ENCODE data around the gene DNAJC8.

DNA sequence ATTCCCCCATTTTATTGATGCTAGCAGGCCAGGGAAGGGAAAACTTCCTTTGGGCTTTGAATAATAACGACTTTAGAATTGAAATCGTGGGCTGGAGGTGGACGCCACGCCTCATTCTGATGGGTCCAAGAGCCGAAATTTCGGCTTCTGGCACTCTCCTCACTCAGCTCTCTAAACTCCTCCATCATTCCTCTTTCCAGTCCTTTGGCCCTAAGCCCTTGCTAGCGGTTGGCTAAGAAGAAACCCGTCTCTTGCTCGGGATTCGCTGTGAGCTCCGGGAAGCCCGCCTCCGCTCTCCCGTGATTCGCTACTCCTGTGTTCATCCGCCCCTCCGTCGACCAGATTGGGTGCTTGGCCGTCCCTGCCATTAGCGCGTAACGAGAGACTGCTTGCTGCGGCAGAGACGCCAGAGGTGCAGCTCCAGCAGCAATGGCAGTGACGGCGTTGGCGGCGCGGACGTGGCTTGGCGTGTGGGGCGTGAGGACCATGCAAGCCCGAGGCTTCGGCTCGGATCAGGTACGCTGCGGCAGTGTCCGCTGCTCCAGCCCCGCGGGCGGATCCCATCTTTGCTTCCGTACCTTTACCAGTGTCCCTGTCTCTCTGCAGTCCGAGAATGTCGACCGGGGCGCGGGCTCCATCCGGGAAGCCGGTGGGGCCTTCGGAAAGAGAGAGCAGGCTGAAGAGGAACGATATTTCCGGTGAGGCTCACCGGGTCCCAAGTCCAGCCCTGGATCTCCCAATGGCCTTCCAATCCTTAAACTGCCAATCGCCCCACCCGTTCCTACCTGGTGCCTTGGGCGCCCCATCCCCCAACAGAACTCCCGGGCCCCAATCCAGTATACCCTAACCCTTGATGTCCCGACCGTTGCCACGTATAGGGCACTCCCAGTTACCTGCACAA lies 3.2 kb upstream of the DNAJC8 start, which contains the start of gene ATP5IF1:
- TF ChIP-seq, protein P1, sequence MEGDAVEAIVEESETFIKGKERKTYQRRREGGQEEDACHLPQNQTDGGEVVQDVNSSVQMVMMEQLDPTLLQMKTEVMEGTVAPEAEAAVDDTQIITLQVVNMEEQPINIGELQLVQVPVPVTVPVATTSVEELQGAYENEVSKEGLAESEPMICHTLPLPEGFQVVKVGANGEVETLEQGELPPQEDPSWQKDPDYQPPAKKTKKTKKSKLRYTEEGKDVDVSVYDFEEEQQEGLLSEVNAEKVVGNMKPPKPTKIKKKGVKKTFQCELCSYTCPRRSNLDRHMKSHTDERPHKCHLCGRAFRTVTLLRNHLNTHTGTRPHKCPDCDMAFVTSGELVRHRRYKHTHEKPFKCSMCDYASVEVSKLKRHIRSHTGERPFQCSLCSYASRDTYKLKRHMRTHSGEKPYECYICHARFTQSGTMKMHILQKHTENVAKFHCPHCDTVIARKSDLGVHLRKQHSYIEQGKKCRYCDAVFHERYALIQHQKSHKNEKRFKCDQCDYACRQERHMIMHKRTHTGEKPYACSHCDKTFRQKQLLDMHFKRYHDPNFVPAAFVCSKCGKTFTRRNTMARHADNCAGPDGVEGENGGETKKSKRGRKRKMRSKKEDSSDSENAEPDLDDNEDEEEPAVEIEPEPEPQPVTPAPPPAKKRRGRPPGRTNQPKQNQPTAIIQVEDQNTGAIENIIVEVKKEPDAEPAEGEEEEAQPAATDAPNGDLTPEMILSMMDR (IDR thresholded peaks at IDR 0.05) = no peak
- TF ChIP-seq POLR2A (IDR thresholded peaks at IDR 0.05) = peak; percentile 96 to 97

Data from uterus (tissue), 2 donors.